NB4 (cell line): ENCODE measurements around the gene ANTXR1.
"Not testable (repeated sequence)": the region's sequence is repeated elsewhere in the genome, so short reads cannot be mapped to it uniquely, and the experiment has no call there.

Source experiments
- DNase-seq: peaks from one replicate; pipeline ENCODE4 v3.0.0; 2010; ENCODE audit warnings: low read depth
- H3K4me3 ChIP-seq: one replicate; pipeline ENCODE4 v1.5.1; 2011; ENCODE audit warnings: mild to moderate bottlenecking, low read depth, low read length, moderate library complexity
- MYC ChIP-seq: IDR thresholded peaks from 2 replicates; pipeline ENCODE4 v1.6.1; 2011; ENCODE audit warnings: low read depth, low read length
- POLR2A ChIP-seq: IDR thresholded peaks from 2 replicates; pipeline ENCODE4 v1.6.1; 2011; ENCODE audit warnings: mild to moderate bottlenecking; ENCODE audit not compliant: insufficient read length; ENCODE audit errors: extremely low read depth
- TF ChIP-seq, protein P1 (sequence below): IDR thresholded peaks from 2 replicates; pipeline ENCODE4 v1.6.1; 2011; ENCODE audit warnings: low read depth, low read length
- TF ChIP-seq, protein P2 (sequence below): IDR thresholded peaks from one replicate; pipeline ENCODE4 v1.5.1; 2012; ENCODE audit warnings: low read depth, low read length

Gene ANTXR1

DNA sequence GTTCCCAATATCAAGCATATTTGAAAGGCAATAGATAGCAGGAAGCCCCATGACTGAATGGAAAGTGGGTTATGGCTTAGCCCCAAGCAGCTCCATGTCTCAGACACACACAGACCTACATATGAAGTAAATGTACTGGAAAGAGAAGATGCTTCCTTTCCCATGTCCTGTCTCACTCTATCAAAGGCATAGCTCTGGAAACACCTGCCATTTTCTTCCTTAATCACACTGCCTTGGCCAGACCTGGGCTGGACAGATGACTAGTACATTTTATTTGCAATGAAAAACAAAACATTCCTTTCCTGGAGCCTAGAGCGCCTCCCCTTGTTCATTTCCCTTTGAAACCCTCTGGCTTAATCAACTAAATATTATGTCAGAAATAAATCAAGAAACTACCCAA lies 160.7 kb downstream of the ANTXR1 start:
- no peak for DNase-seq
- no peak overlapping the region for H3K4me3 ChIP-seq
- TF ChIP-seq POLR2A (no peak), MYC (no peak)
- TF ChIP-seq, protein P1, sequence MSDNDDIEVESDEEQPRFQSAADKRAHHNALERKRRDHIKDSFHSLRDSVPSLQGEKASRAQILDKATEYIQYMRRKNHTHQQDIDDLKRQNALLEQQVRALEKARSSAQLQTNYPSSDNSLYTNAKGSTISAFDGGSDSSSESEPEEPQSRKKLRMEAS: no peak
- TF ChIP-seq, protein P2, sequence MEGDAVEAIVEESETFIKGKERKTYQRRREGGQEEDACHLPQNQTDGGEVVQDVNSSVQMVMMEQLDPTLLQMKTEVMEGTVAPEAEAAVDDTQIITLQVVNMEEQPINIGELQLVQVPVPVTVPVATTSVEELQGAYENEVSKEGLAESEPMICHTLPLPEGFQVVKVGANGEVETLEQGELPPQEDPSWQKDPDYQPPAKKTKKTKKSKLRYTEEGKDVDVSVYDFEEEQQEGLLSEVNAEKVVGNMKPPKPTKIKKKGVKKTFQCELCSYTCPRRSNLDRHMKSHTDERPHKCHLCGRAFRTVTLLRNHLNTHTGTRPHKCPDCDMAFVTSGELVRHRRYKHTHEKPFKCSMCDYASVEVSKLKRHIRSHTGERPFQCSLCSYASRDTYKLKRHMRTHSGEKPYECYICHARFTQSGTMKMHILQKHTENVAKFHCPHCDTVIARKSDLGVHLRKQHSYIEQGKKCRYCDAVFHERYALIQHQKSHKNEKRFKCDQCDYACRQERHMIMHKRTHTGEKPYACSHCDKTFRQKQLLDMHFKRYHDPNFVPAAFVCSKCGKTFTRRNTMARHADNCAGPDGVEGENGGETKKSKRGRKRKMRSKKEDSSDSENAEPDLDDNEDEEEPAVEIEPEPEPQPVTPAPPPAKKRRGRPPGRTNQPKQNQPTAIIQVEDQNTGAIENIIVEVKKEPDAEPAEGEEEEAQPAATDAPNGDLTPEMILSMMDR: no peak

DNA sequence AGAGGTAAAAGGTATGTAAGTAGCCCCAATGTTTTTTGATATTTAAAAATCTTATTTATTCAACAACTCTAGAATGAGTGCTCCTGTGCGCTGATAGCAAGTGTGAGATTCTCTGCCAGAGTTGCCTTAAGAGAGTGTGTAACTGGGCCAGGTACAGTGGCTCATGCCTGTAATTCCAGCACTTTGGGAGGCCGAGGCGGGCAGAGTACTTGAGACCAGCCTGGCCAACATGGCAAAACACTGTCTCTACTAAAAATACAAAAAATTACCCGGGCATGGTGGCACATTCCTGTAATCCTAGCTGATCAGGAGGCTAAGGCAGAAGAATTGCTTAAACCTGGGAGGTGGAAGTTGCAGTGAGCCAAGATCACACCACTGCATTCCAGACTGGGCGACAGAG lies 161.2 kb downstream of the ANTXR1 start:
- H3K4me3 ChIP-seq, DNase-seq: not testable (repeated sequence)

DNA sequence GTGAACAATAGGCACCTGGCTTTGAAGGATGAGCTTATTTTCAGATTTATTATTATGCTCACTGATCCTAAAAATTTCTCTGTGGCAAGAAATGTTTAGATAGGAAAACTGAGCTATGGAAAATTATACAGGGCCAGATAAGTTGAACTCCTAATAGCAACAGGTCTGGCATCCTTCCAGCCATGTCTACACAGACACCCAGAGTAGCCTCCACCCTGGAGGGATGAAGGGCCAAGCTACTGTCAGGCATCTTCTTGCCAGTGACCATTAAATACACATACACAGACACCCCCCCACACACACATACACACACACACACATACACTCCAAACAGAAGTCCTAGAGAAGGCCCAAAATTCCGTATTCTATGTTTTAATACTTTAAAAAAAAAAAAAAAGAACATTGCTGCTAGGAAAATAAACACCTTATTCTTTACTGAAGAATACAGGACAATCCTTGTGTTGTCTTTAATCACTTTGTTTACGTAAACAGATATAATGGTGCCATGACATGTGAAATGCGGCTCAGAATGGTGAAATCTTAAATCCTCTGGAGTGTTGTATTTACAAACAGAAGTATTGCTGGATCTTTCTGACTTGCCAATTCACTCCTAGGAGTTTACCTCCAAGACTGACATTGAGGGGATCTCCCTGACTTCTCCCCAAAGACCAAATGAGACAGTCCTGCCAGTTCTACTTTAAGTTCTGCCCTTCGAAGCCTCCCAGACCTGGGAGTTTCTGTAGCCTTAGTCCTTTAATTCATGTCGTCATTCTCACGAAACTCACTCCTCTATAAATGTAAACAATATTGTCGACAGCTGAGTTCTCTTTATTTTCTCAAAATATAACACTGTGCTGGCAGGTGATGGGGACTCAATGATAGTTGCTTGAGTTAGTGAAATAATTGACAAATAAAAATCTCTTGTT lies 163.1 kb downstream of the ANTXR1 start:
- no peak overlapping the region for H3K4me3 ChIP-seq
- no peak for DNase-seq
- TF ChIP-seq, protein P2: no peak
- TF ChIP-seq, protein P1: no peak
- no peak for TF ChIP-seq MYC
- no peak for TF ChIP-seq POLR2A

DNA sequence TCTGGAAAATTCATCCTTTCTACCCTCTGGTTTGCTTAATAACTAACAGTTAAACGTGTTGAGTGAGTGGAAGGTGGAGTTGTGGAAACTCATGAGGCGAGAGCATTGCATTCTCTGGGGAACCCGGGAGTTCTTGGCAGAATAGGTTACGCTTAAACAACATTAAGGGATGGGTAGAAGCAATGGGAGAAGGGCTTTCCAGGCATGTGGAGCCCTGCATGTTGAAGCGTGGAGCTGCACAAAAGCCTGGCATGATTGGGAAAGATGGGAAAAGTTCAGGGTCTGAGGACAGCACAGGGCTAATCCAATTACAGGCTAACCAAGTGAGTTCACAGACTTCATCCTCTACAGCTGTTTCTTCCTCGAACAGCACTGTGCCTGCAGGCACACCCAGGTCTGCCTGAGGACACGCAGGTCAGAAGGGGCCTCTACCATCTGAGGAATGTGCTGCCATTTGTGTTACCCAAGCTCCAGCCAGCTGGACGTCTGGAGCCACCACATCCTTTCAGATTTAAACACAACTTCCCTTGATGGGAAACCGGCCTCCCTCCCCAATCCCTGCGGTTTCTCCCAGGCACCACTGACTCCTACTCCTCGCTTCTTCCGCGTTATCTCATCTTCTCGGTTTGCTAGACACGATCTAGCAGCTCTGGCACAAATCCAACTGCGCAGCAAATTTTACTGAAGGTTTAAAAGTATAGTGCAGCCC lies 164.2 kb downstream of the ANTXR1 start:
- DNase-seq: peak; percentile 97
- peak overlapping the region; percentile 41 for H3K4me3 ChIP-seq
- TF ChIP-seq, protein P1: peak; percentile 61
- TF ChIP-seq, protein P2: no peak
- peak; percentile 59 for TF ChIP-seq MYC

DNA sequence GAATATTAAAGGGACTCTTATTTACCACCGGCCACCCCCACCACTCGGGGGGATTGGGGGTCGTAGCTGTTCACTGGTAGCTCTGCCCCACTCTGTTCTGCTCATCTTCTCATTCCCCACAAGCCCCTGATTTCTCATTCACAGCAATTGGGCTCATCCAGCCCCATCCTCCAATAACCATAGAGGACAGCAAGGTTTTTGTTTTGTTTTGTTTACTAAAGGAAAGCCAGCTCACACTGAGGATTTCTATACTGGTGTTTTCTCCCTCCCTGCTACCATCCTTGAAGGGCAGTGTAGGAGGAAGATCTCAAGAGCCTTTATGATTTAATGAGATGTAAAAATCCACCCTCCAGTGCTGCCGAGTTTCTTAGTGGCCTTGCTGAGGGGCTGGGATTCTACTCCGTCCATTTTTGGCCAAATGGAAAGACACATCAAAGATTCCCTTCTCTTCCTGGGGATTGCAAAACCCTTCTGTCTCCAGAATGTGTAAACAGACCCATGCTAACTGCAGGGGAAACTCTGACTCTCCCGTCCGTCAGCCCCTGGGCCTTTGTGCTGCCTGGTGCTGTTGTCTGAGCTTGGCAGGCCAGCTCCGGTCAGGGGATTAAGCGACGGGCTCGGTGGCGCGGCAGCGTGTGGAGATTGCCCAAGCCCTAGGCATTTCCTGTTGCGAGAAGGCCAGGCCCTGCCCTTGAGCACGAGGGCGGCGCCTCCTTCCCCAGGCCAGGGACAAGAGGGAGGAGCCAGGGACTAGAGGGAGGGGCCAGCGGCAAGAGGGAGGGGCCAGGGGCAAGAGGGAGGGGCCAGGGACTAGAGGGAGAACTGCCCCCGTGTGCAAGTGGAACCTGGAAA lies 165.0 kb downstream of the ANTXR1 start:
- peak; percentile 64 for TF ChIP-seq POLR2A
- TF ChIP-seq, protein P2: no peak
- TF ChIP-seq MYC: peak; percentile 96
- TF ChIP-seq, protein P1: peak; percentile 90
- peak overlapping the region; percentile 41 for H3K4me3 ChIP-seq
- peak; percentile 98 for DNase-seq
